Neuronal stem cell (in vitro differentiated cells): ENCODE data around the gene KRT26. TPM values are rescaled to one million over a fixed set of nuclear protein-coding genes. Genes with fewer than 3 reads are reported as not detected.

Source experiments
- DNase-seq: peaks from one replicate; pipeline ENCODE4 v3.0.0-alpha.2; 2013; ENCODE audit warnings: low spot score
- H2AFZ ChIP-seq: one replicate; pipeline ENCODE4 v1.6.1; 2013; ENCODE audit warnings: mild to moderate bottlenecking, low read length, inconsistent platforms
- H2AK5ac ChIP-seq: 2 replicates; pipeline ENCODE4 v1.6.1; 2013; ENCODE audit warnings: low read depth, mild to moderate bottlenecking, inconsistent platforms, low read length, moderate library complexity, mixed read lengths
- H2BK120ac ChIP-seq: 2 replicates; pipeline ENCODE4 v1.6.1; 2013; ENCODE audit warnings: low read depth, mild to moderate bottlenecking, inconsistent platforms, low read length, moderate library complexity, mixed read lengths
- H2BK12ac ChIP-seq: one replicate; pipeline ENCODE4 v1.6.1; 2013; ENCODE audit warnings: low read length, inconsistent platforms
- H2BK15ac ChIP-seq: 2 replicates; pipeline ENCODE4 v1.6.1; 2013; ENCODE audit warnings: mild to moderate bottlenecking, low read length, inconsistent platforms, mixed read lengths
- H2BK5ac ChIP-seq: one replicate; pipeline ENCODE4 v1.6.1; 2013; ENCODE audit warnings: inconsistent platforms, mild to moderate bottlenecking, low read length, moderate library complexity
- H3K14ac ChIP-seq: one replicate; pipeline ENCODE4 v1.6.1; 2013; ENCODE audit warnings: low read length, inconsistent platforms
- H3K18ac ChIP-seq: 2 replicates; pipeline ENCODE4 v1.6.1; 2013; ENCODE audit warnings: low read length, inconsistent platforms
- H3K23ac ChIP-seq: 2 replicates; pipeline ENCODE4 v1.6.1; 2013; ENCODE audit warnings: low read depth, mild to moderate bottlenecking, mixed read lengths, low read length, inconsistent platforms; ENCODE audit not compliant: poor library complexity
- H3K27ac ChIP-seq: replicated peaks from 3 replicates; pipeline ENCODE4 v1.5.1; 2013; ENCODE audit warnings: low read length, inconsistent platforms
- H3K27me3 ChIP-seq, 3 experiments: 2 replicates each; pipeline ENCODE4 v1.6.1; 2013; ENCODE audit warnings: low read length in 3 of 3, mild to moderate bottlenecking in 2 of 3, inconsistent platforms in 1 of 3, low read depth in 1 of 3, mixed read lengths in 1 of 3, moderate library complexity in 1 of 3; ENCODE audit not compliant: control insufficient read depth in 3 of 3, insufficient read depth in 3 of 3
- H3K36me3 ChIP-seq, 2 donors: replicated peaks in 1 of 2; 2 replicates each; pipeline ENCODE4 v1.6.1; 2013; ENCODE audit warnings: low read length in 2 of 2; ENCODE audit not compliant: control insufficient read depth in 2 of 2, insufficient read depth in 2 of 2
- H3K4ac ChIP-seq: 2 replicates; pipeline ENCODE4 v1.6.1; 2013; ENCODE audit warnings: inconsistent platforms, mild to moderate bottlenecking, low read length, moderate library complexity
- H3K4me1 ChIP-seq, 2 donors: 1 replicate in 1 of 2; 2 replicates in 1 of 2; pipeline ENCODE4 v1.6.1; 2013; ENCODE audit warnings: low read length in 2 of 2, low read depth in 1 of 2; ENCODE audit not compliant: control insufficient read depth in 2 of 2, insufficient read depth in 1 of 2
- H3K4me2 ChIP-seq: one replicate; pipeline ENCODE4 v1.6.1; 2013; ENCODE audit warnings: mild to moderate bottlenecking, low read length, inconsistent platforms; ENCODE audit not compliant: insufficient read depth, poor library complexity, severe bottlenecking
- H3K4me3 ChIP-seq, 2 donors: 2 replicates each; pipeline ENCODE4 v1.5.1; 2013; ENCODE audit warnings: low read length in 2 of 2, mild to moderate bottlenecking in 2 of 2, inconsistent platforms in 1 of 2, moderate library complexity in 1 of 2
- H3K79me1 ChIP-seq: one replicate; pipeline ENCODE4 v1.6.1; 2013; ENCODE audit warnings: low read depth, mild to moderate bottlenecking, inconsistent platforms, low read length, moderate library complexity
- H3K9ac ChIP-seq: one replicate; pipeline ENCODE4 v1.6.1; 2013; ENCODE audit warnings: mild to moderate bottlenecking, low read depth, low read length, inconsistent platforms; ENCODE audit not compliant: poor library complexity
- H3K9me3 ChIP-seq, 2 donors: replicated peaks in 1 of 2; 2 replicates each; pipeline versions ENCODE3 to v1.6.1; 2013; ENCODE audit warnings: low read length in 2 of 2, mild to moderate bottlenecking in 2 of 2, inconsistent platforms in 1 of 2, low read depth in 1 of 2, mixed read lengths in 1 of 2, moderate library complexity in 1 of 2; ENCODE audit not compliant: control insufficient read depth in 2 of 2, insufficient read depth in 1 of 2
- H4K8ac ChIP-seq: one replicate; pipeline ENCODE4 v1.6.1; 2013; ENCODE audit warnings: low read depth, mild to moderate bottlenecking, inconsistent platforms, low read length, moderate library complexity
- H4K91ac ChIP-seq: one replicate; pipeline ENCODE4 v1.6.1; 2013; ENCODE audit warnings: low read length, low read depth, mild to moderate bottlenecking, inconsistent platforms; ENCODE audit not compliant: poor library complexity
- WGBS, 2 donors: extraction: QIAGEN DNeasy Blood & Tissue Kit; methylation state at CpG; one replicate each; pipeline ENCODE4 v1.1.7; 2013; ENCODE audit warnings: missing lambda C conversion rate in 2 of 2, mixed read lengths in 1 of 2; ENCODE audit not compliant: insufficient read length in 2 of 2, insufficient replicate concordance in 1 of 2; ENCODE audit errors: extremely low coverage in 2 of 2; 5-methylcytosine and 5-hydroxymethylcytosine counted together
- polyA plus RNA-seq, 2 experiments: library from polyadenylated mRNA; stranded (reverse); fragments of 200-250 nt; gene quantifications; one replicate each; pipeline ENCODE4 v1.2.3, GENCODE V29; 2013

The KRT26 gene, protein sequence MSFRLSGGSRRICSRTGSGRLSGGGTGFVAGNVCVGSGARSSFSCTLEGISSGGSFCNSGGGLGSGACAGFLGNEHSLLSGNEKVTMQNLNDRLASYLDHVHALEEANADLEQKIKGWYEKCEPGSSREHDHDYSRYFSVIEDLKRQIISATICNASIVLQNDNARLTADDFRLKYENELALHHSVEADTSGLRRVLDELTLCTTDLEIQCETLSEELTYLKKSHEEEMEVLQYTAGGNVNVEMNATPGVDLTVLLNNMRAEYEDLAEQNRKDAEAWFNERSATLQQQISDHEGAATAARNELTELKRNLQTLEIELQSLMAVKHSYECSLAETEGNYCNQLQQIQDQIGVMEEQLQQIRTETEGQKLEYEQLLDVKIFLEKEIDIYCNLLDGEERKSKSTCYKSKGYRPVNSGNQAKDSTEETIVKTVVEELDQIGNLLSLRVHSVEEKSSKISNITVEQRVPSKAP
- not detected for polyA plus RNA-seq (2013, experiment 1 of 2)
- polyA plus RNA-seq (2013, experiment 2 of 2): not detected

DNA sequence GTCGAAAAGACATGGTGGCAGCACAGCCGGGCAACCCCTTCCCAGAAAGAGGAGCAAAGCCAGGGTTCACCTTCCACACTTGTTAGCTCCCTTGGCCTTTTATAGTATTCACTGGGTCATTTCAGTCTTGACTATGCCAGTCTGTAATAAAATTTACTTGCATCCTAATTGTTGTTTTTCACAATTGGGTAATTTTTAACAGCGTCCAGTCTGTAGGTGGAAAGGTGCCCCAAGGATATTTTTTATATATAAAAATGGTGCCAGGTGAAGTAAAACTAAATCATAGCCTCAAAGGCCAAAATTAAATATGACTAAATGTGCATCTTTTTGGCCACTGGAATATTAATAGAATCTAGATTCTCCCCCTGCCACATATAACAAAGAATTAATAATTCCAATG lies at the start of gene KRT26:
Gene KRT26, minus strand, starts transcription at position 101 of the 400 bp plus-strand sequence. Its CDS starts 88 bp downstream, at position 13.
- peaks cover 0 to 21% (median 2%) of the 10 kb centered on the region in 3 experiments for H3K27me3 ChIP-seq
- no peak within 1 kb of the TSS for H3K14ac ChIP-seq
- no peak within 1 kb of the TSS for H2AK5ac ChIP-seq
- H3K23ac ChIP-seq: no peak within 1 kb of the TSS
- H3K18ac ChIP-seq: no peak within 1 kb of the TSS
- H2AFZ ChIP-seq: no peak within 1 kb of the TSS
- no CpG with 5 or more reads among the region's 3 CpGs for WGBS, 2 donors
- no peak within 1 kb of the TSS for H4K91ac ChIP-seq
- H3K36me3 ChIP-seq: no peaks in the 10 kb centered on the region
- H3K4me3 ChIP-seq: peak within 1 kb of the TSS in 1 of 2 donors; percentile 64
- no peak within 1 kb of the TSS for H3K27ac ChIP-seq
- no peak within 1 kb of the TSS for H2BK15ac ChIP-seq
- H2BK120ac ChIP-seq: no peak within 1 kb of the TSS
- H2BK5ac ChIP-seq: peak within 1 kb of the TSS; percentile 82
- DNase-seq: no peak
- H3K9me3 ChIP-seq: peaks cover 0 to 2% of the 10 kb centered on the region in 2 donors
- H3K4me1 ChIP-seq: no peaks in the 10 kb centered on the region
- no peak within 1 kb of the TSS for H3K4me2 ChIP-seq
- H4K8ac ChIP-seq: no peak within 1 kb of the TSS
- H3K4ac ChIP-seq: no peak within 1 kb of the TSS
- H3K9ac ChIP-seq: no peak within 1 kb of the TSS
- H3K79me1 ChIP-seq: no peaks in the 10 kb centered on the region
- no peak within 1 kb of the TSS for H2BK12ac ChIP-seq

DNA sequence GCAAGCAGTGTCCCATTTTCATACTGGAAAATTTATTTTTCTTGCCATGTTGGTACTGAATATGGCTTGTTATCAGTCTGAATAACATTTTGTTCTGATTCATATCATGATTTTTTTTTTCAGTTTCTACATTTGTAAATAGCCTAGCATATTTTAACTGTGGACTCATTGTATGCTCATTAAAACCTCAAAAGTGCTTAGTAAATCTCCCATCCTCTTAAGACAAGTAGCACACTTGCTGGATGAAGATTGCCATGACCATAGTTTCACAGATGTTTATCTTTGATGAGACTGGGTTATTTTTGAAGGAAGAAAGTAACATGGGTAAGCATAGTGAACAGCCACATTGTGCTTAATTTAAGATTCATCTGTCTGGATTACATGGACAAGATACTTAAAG lies 49.5 kb upstream of the KRT26 start:
- no peak overlapping the region for H3K27ac ChIP-seq

DNA sequence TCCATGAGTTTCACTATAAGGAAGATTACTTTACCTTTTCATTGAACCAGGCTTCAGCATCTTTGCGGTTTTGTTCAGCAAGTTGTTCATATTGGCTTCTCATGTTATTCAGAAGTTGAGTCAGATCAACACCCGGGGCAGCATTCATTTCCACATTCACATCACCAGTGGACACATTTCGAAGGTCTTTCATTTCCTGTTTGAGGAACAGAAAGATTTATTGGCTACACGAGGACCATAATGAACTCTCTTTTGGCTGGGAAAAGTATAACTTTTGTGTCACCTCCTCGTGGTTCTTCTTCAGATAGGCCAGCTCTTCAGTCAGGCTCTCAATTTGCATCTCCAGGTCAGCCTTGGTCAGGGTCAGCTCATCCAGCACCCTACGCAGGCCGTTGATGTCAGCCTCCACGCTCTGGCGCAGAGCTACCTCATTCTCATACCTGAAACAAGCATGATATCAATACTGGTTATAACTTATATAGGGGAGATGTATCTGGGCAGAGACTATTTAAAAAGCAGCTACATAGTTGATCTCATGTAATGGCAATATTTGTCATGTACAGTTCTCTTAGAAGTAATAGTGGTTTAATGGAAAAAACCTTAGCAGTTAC lies 48.3 kb upstream of the KRT26 start:
- Histone ChIP-seq H4K91ac (no peak overlapping the region), H2BK5ac (no peak overlapping the region), H3K9ac (no peak overlapping the region), H3K79me1 (no peaks in the 10 kb centered on the region), H3K18ac (no peak overlapping the region), H3K36me3 (peaks cover 5 to 17% of the 10 kb centered on the region in 2 donors), H2BK15ac (no peak overlapping the region), H2AK5ac (no peak overlapping the region), H3K4me1 (peaks cover 0 to 2% of the 10 kb centered on the region in 2 donors), H3K4me3 (peak overlapping the region in 1 of 2 donors; percentile 82), H3K27me3 (no peaks in the 10 kb centered on the region), H3K14ac (no peak overlapping the region), H3K4me2 (no peak overlapping the region), H2BK12ac (no peak overlapping the region), H3K23ac (no peak overlapping the region), H2AFZ (no peak overlapping the region), H3K4ac (no peak overlapping the region), H2BK120ac (no peak overlapping the region), H4K8ac (no peak overlapping the region), H3K27ac (no peak overlapping the region), H3K9me3 (peaks cover 0 to 1% of the 10 kb centered on the region in 2 donors)
- no CpG with 5 or more reads among the region's 9 CpGs for WGBS, 2 donors
- DNase-seq: no peak

More for the DNA sequence above, 49.5 kb upstream of the KRT26 start:
- Histone ChIP-seq H4K8ac (no peak overlapping the region), H3K4ac (no peak overlapping the region), H2BK15ac (no peak overlapping the region), H3K14ac (no peak overlapping the region), H3K27me3 (no peaks in the 10 kb centered on the region), H4K91ac (no peak overlapping the region), H3K36me3 (peaks cover 7 to 16% of the 10 kb centered on the region in 2 donors), H3K79me1 (no peaks in the 10 kb centered on the region), H2AK5ac (no peak overlapping the region), H2BK120ac (no peak overlapping the region), H3K9me3 (peaks cover 0 to 1% of the 10 kb centered on the region in 2 donors), H3K4me2 (no peak overlapping the region), H2BK12ac (no peak overlapping the region), H3K9ac (no peak overlapping the region), H3K18ac (no peak overlapping the region), H2AFZ (no peak overlapping the region), H3K4me1 (peaks cover 0 to 2% of the 10 kb centered on the region in 2 donors), H3K23ac (no peak overlapping the region), H2BK5ac (no peak overlapping the region), H3K4me3 (no peak overlapping the region)
- no peak for DNase-seq

DNA sequence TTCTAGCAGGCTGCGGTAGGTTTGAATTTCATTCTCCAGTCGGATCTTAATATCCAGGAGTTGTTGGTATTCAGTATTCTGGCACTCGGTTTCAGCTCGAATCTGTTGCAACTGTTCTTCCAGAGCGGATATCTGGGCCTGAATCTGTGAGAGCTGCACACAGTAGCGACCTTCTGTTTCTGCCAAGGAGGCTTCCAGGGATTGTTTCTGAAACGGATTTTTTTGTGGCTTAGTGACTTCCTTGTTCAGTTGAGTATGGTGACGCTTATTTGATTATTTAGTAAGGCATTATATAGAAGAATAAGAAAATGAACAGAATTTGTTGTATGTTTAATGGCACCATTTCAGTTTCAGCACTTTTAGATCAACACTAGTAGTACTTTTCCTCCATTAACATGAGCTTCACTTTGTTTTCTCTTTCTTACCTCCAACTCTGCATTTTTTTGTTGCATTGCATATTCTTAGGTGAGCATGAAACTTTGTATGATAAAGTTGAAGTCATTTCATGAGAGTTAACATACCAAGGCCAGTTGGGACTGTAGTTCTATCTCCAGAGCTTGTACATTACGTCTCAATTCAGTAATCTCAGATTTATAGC lies 47.6 kb upstream of the KRT26 start:
- H3K4me3 ChIP-seq: peak overlapping the region; percentile 79 to 82
- WGBS, 2 donors: no CpG with 5 or more reads among the region's 9 CpGs
- H3K27me3 ChIP-seq: no peaks in the 10 kb centered on the region
- peaks cover 0 to 1% of the 10 kb centered on the region in 2 donors for H3K9me3 ChIP-seq
- no peak overlapping the region for H3K4ac ChIP-seq
- H3K27ac ChIP-seq: no peak overlapping the region
- H2AK5ac ChIP-seq: no peak overlapping the region
- no peak overlapping the region for H2BK12ac ChIP-seq
- H3K79me1 ChIP-seq: no peaks in the 10 kb centered on the region
- peak overlapping the region; percentile 98 for H2AFZ ChIP-seq
- no peak for DNase-seq
- H3K18ac ChIP-seq: no peak overlapping the region
- peaks cover 5 to 17% of the 10 kb centered on the region in 2 donors for H3K36me3 ChIP-seq
- H3K4me1 ChIP-seq: peaks cover 0 to 2% of the 10 kb centered on the region in 2 donors
- no peak overlapping the region for H3K14ac ChIP-seq
- H2BK15ac ChIP-seq: no peak overlapping the region
- no peak overlapping the region for H4K91ac ChIP-seq
- H2BK120ac ChIP-seq: no peak overlapping the region
- no peak overlapping the region for H3K23ac ChIP-seq
- no peak overlapping the region for H4K8ac ChIP-seq
- no peak overlapping the region for H2BK5ac ChIP-seq
- H3K4me2 ChIP-seq: peak overlapping the region; percentile 43
- no peak overlapping the region for H3K9ac ChIP-seq
